HCT116 (cell line): ENCODE data around the gene SLC18B1. TPM values are rescaled to one million over a fixed set of nuclear protein-coding genes. Genes with fewer than 3 reads are reported as not detected.

Experiments
- ATAC-seq: fragments of 200-7000 bp; cut with Tn5 transposase; 2 replicates; pipeline ENCODE4 v1.9.1; 2020; ENCODE audit warnings: mild to moderate bottlenecking, moderate library complexity
- BruUV-seq: library from RNA; stranded (reverse); fragments of 400-500 nt; replicated peaks from 2 replicates; lab custom pipeline; 2021; lab: Mats Ljungman, UMichigan
- CTCF ChIA-PET: fragments of 300-600 bp; sonication (Branson Sonifier 250); formaldehyde crosslinking; loops from one replicate; lab custom pipeline; 2021; ENCODE audit warnings: antibody characterized with exemption; lab: Charles Lee
- POLR2A ChIA-PET: fragments of 300-600, 350-600 bp; sonication (Branson Sonifier 250); formaldehyde crosslinking; loops from one replicate; lab custom pipeline; 2021; ENCODE audit warnings: antibody characterized with exemption; lab: Charles Lee
- RAD21 ChIA-PET, 2 experiments: fragments of 300-600 bp; sonication (Branson Sonifier 250); formaldehyde crosslinking; loops; one replicate each; lab custom pipeline; 2023; ENCODE audit warnings: low total read pairs in 2 of 2; ENCODE audit not compliant: uncharacterized antibody in 2 of 2, unreplicated experiment in 2 of 2, low non-redundant PET in 1 of 2; lab: Charles Lee
- DNase-seq: peaks from one replicate; pipeline ENCODE4 v3.0.0-alpha.2; 2010; ENCODE audit warnings: low read depth, low spot score
- H2AFZ ChIP-seq: fragments of 200-600 bp; shearing (Covaris generic), sonication (generic); 2 replicates; pipeline ENCODE4 v1.6.1; 2017; ENCODE audit warnings: low read depth, mixed run types, mixed read lengths, antibody characterized with exemption, low read length; ENCODE audit not compliant: poor library complexity, severe bottlenecking
- H3K27ac ChIP-seq: 2 replicates; pipeline ENCODE4 v1.5.1; 2012; ENCODE audit warnings: low read depth, low read length
- H3K27me3 ChIP-seq: fragments of 200-600 bp; sonication (generic); 2 replicates; pipeline ENCODE4 v1.6.1; 2016; ENCODE audit warnings: mixed run types, low read length, mixed read lengths; ENCODE audit not compliant: insufficient read depth
- H3K36me3 ChIP-seq, 2 experiments: fragments of 200-500 bp in 1 of 2; fragments of 200-600 bp in 1 of 2; sonication (Bioruptor generic) in 1 of 2; sonication (generic) in 1 of 2; 2 replicates each; pipeline versions ENCODE4 v1.5.1 to v1.6.1; 2014 to 2016; ENCODE audit warnings: low read length in 2 of 2, inconsistent platforms in 1 of 2, mixed read lengths in 1 of 2, mixed run types in 1 of 2; ENCODE audit not compliant: insufficient read depth in 2 of 2, control insufficient read depth in 1 of 2
- H3K4me1 ChIP-seq, 2 experiments: fragments of 200-600 bp in 1 of 2; sonication (generic) in 1 of 2; 2 replicates each; pipeline versions ENCODE4 v1.5.1 to v1.6.1; 2012 to 2017; ENCODE audit warnings: low read length in 2 of 2, inconsistent platforms in 1 of 2, mild to moderate bottlenecking in 1 of 2, mixed read lengths in 1 of 2, mixed run types in 1 of 2, moderate library complexity in 1 of 2; ENCODE audit not compliant: insufficient read depth in 2 of 2, control insufficient read depth in 1 of 2
- H3K4me2 ChIP-seq: fragments of 200-600 bp; sonication (generic); 2 replicates; pipeline ENCODE4 v1.6.1; 2017; ENCODE audit warnings: mixed run types, low read length, mixed read lengths
- H3K4me3 ChIP-seq, 2 experiments: fragments of 200-600 bp in 1 of 2; sonication (generic) in 1 of 2; replicated peaks in 1 of 2; 2 replicates each; pipeline ENCODE4 v1.5.1; 2011 to 2016; ENCODE audit warnings: low read length in 2 of 2, control low read depth in 1 of 2, low read depth in 1 of 2, mild to moderate bottlenecking in 1 of 2, mixed read lengths in 1 of 2, mixed run types in 1 of 2
- H3K79me2 ChIP-seq: fragments of 200-600 bp; sonication (generic); 2 replicates; pipeline ENCODE4 v1.6.1; 2017; ENCODE audit warnings: mild to moderate bottlenecking, mixed run types, low read length, moderate library complexity, mixed read lengths; ENCODE audit not compliant: insufficient read depth
- H3K9ac ChIP-seq: fragments of 200-600 bp; sonication (generic); 2 replicates; pipeline ENCODE4 v1.6.1; 2016; ENCODE audit warnings: low read length, mixed read lengths
- H3K9me2 ChIP-seq: fragments of 200-600 bp; sonication (generic), shearing (Covaris generic); 2 replicates; pipeline ENCODE4 v1.6.1; 2017; ENCODE audit warnings: mixed run types, mild to moderate bottlenecking, moderate library complexity; ENCODE audit not compliant: insufficient read depth
- H3K9me3 ChIP-seq, 2 experiments: fragments of 200-500 bp in 1 of 2; fragments of 200-600 bp in 1 of 2; sonication (Bioruptor generic) in 1 of 2; sonication (generic) in 1 of 2; 2 replicates each; pipeline ENCODE4 v1.6.1; 2014 to 2017; ENCODE audit warnings: low read length in 2 of 2, mixed read lengths in 2 of 2, inconsistent platforms in 1 of 2, low read depth in 1 of 2, mild to moderate bottlenecking in 1 of 2, mixed run types in 1 of 2, moderate library complexity in 1 of 2; ENCODE audit not compliant: control insufficient read depth in 1 of 2, insufficient read depth in 1 of 2
- H4K20me1 ChIP-seq: fragments of 200-600 bp; sonication (generic), shearing (Covaris generic); 2 replicates; pipeline ENCODE4 v1.6.1; 2017; ENCODE audit warnings: mixed run types, mild to moderate bottlenecking, moderate library complexity; ENCODE audit not compliant: insufficient read depth
- EGR1 ChIP-seq: IDR thresholded peaks from 2 replicates; pipeline ENCODE4 v1.6.1; 2012; ENCODE audit warnings: low read depth
- RAD21 ChIP-seq: IDR thresholded peaks from 2 replicates; pipeline ENCODE4 v1.6.1; 2012; ENCODE audit warnings: low read depth, mild to moderate bottlenecking
- SP1 ChIP-seq: IDR thresholded peaks from 2 replicates; pipeline ENCODE4 v1.6.1; 2012; ENCODE audit warnings: low read depth
- intact Hi-C: fragments of 100-400 bp; cut with micrococcal nuclease; formaldehyde crosslinking; loops from 2 replicates; pipeline ENCODE4 v1.10.0; 2022
- total RNA-seq: library from RNA; stranded (reverse); gene quantifications from one replicate; pipeline ENCODE4 v1.2.1, GENCODE V29; 2021; ENCODE audit not compliant: unreplicated experiment
- TF ChIP-seq, protein P1 (sequence below), 3 experiments: fragments of 200-600 bp in 1 of 3; sonication (generic) in 1 of 3; IDR thresholded peaks in 2 of 3; conservative IDR thresholded peaks in 1 of 3; 2 replicates each; pipeline ENCODE4 v1.5.1; 2012 to 2017; ENCODE audit warnings: low read depth in 2 of 3, low read length in 2 of 3, antibody characterized with exemption in 1 of 3, borderline replicate concordance in 1 of 3, control low read depth in 1 of 3, mild to moderate bottlenecking in 1 of 3, mixed read lengths in 1 of 3, mixed run types in 1 of 3, moderate library complexity in 1 of 3; ENCODE audit not compliant: insufficient read depth in 1 of 3

SLC18B1 gene
- total RNA-seq, 1 experiment from 2014 or later, result 18.1 TPM

DNA sequence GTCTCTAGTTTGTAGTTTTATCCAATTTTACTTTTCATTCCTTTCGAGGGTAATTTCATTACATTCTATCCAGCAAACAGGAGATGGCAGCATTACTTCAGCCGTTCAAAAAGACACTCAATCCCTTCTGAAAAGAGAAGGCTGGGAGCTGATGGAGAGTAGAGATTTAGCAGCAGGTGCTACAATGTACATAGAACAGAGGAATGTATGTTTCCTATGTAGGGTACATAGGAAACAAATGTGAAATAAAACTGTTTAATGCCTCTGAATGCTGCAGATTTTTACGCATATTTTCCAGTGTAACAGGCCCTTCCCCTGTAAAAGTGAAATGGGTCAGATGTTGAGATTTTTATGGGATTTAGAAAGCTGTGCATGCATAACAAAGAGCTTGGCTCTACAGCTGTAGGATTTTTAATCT, 31.9 kb upstream of the SLC18B1 start:
- CTCF ChIA-PET, result interaction anchor here (0.6 to 4.6 kb wide), 18 partner anchors 14 to 1091 kb away, joined by 3 to 53 read pairs (median 4); no protein-coding TSS in a partner anchor
- intact Hi-C loops, result loop anchor here (1.0 to 10.0 kb wide), 7 partner anchors 107 to 1086 kb away; no protein-coding TSS in a partner anchor
- BruUV-seq, result no TSS peak

More for the DNA sequence above, 31.9 kb upstream of the SLC18B1 start:
- H3K79me2 ChIP-seq, result no peaks in the 10 kb centered on the region
- no peak overlapping the region for H3K4me3 ChIP-seq
- peak; percentile 89 for TF ChIP-seq RAD21
- TF ChIP-seq, protein P1, sequence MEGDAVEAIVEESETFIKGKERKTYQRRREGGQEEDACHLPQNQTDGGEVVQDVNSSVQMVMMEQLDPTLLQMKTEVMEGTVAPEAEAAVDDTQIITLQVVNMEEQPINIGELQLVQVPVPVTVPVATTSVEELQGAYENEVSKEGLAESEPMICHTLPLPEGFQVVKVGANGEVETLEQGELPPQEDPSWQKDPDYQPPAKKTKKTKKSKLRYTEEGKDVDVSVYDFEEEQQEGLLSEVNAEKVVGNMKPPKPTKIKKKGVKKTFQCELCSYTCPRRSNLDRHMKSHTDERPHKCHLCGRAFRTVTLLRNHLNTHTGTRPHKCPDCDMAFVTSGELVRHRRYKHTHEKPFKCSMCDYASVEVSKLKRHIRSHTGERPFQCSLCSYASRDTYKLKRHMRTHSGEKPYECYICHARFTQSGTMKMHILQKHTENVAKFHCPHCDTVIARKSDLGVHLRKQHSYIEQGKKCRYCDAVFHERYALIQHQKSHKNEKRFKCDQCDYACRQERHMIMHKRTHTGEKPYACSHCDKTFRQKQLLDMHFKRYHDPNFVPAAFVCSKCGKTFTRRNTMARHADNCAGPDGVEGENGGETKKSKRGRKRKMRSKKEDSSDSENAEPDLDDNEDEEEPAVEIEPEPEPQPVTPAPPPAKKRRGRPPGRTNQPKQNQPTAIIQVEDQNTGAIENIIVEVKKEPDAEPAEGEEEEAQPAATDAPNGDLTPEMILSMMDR (IDR thresholded peaks at IDR 0.05 in 2 of 3, conservative IDR thresholded peaks at IDR 0.05 in 1 of 3; ENCODE audit: borderline replicate concordance in 1 of 3, insufficient read depth in 1 of 3, low read depth in 2 of 3, low read length in 2 of 3), result peak; percentile 53 to 79 (median 70); a peak in 5 of 6 replicates
- TF ChIP-seq SP1, result no peak
- TF ChIP-seq EGR1, result no peak
- no peaks in the 10 kb centered on the region for H3K9me3 ChIP-seq
- H3K9me2 ChIP-seq, result no peaks in the 10 kb centered on the region
- no peak overlapping the region for H3K4me2 ChIP-seq
- H3K36me3 ChIP-seq, result no peaks in the 10 kb centered on the region
- no peaks in the 10 kb centered on the region for H4K20me1 ChIP-seq
- no peaks in the 10 kb centered on the region for H3K27me3 ChIP-seq
- H3K4me1 ChIP-seq, result no peaks in the 10 kb centered on the region
- peak overlapping the region; percentile 7 for H2AFZ ChIP-seq
- ATAC-seq (peak; percentile 78), DNase-seq (no peak)
- ChIA-PET RAD21 (interaction anchor here (1.0 to 1.2 kb wide), 3 partner anchors 119 to 132 kb away, joined by 3 to 5 read pairs (median 3); no protein-coding TSS in a partner anchor), POLR2A (interaction anchor here (1.0 to 1.3 kb wide), 2 partner anchors 15 to 132 kb away, joined by 3 read pairs; partner anchors contain the start of gene RPS12)
- H3K9ac ChIP-seq, result no peak overlapping the region
- no peak overlapping the region for H3K27ac ChIP-seq
